ENCODE measurements around the gene FARP1. TPM values are rescaled to one million over a fixed set of nuclear protein-coding genes. Genes with fewer than 3 reads are reported as not detected.

The FARP1 gene
- total RNA-seq, 1 donor from 2014 or later = 278 TPM

DNA sequence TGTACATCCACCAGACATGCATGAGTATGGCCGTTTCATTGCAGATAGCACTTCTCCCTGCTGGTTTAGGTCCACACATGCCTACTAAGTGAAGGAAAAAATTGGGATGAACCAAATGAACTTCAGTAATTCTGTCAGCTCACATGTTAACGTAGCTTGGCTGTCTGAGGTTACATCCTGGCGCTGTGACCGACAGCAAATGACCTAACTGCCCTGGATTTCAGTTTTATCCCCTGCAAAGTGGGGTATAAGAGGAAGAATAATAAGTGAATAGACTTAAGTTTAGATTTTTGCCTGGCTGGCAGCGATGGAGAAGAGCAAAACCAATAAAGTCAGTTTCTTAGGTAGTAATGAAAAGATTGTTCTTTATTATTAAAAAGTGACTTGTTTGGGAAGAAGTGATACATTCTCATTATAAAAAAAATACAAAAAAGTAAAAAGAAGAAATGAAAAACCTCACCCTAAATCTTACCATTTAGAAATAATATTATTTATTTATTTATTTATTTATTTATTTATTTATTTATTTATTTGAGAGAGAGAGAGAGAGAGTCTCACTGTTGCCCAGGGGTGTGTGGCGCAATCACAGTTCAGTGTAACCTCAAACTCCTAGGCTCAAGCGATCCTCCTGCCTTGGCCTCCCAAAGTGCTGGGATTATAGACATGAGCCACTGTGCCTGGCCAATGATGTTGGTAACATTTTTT, 38.4 kb downstream of the FARP1 start:
- no peak for DNase-seq (ENCODE audit: low spot score, unreplicated experiment)
- Mint-ChIP-seq H3K4me1 (ENCODE audit: low read depth) (peaks cover 11% of the 10 kb centered on the region), H3K36me3 (ENCODE audit: insufficient read depth) (peaks cover 24% of the 10 kb centered on the region), H3K27ac (peak overlapping the region; percentile 30), H3K4me3 (ENCODE audit: low read depth) (no peak overlapping the region), H3K9me3 (ENCODE audit: low read depth) (peaks cover under 1% of the 10 kb centered on the region), H3K27me3 (no peaks in the 10 kb centered on the region)
- no peak for TF ChIP-seq CTCF (IDR thresholded peaks at IDR 0.05; ENCODE audit: unreplicated experiment)

DNA sequence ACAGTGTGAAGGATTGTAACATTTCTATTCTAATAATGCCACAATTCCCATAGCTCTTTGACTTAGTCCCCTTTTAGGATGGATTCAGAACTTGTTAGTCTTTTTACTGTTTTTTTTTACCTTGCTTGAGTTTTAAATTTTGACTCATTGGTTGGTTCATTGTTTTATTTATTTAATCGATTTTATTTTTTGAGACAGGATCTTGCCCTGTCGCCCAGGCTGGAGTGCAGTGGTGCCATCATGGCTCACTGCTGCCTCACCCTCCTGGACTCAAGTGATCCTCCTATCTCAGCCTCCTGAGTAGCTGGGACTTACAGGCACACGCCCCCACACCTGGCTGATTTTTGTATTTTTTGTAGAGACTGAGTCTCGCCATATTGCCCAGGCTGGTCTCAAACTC, 39.3 kb downstream of the FARP1 start:
- no peak for DNase-seq (ENCODE audit: low spot score, unreplicated experiment)
- Mint-ChIP-seq H3K36me3 (ENCODE audit: insufficient read depth) (peaks cover 20% of the 10 kb centered on the region), H3K4me1 (ENCODE audit: low read depth) (peaks cover 13% of the 10 kb centered on the region), H3K4me3 (ENCODE audit: low read depth) (no peak overlapping the region), H3K27ac (no peak overlapping the region), H3K9me3 (ENCODE audit: low read depth) (peaks cover 3% of the 10 kb centered on the region), H3K27me3 (no peaks in the 10 kb centered on the region)
- TF ChIP-seq CTCF (IDR thresholded peaks at IDR 0.05; ENCODE audit: unreplicated experiment) = no peak

DNA sequence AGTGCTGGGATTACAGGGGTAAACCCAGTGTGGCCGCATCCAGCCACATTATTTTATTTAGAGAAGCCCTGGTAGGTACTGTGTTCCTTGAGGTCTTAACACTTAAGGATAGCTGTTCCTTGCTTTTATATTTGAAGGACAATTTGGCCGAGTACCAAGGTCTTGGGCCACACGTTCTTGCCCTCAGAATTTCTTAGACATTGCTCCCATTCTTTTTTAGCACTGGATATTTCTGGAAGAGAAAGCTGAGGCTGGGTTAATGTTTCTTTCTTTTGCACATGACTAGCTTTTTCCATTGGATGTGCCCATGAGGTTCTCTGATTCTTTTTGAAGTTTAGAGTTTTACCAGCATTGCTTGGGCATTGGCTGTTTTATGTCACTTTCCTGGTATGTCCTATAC, 39.7 kb downstream of the FARP1 start:
- Mint-ChIP-seq H3K4me1 (ENCODE audit: low read depth) (peaks cover 17% of the 10 kb centered on the region), H3K4me3 (ENCODE audit: low read depth) (no peak overlapping the region)

GRCh38 chr13:98184792-98185191, 41.9 kb downstream of the FARP1 start:
- H3K27ac Mint-ChIP-seq = no peak overlapping the region
- no peaks in the 10 kb centered on the region for H3K27me3 Mint-ChIP-seq

More for the DNA sequence above, 39.7 kb downstream of the FARP1 start:
- DNase-seq (ENCODE audit: low spot score, unreplicated experiment) = no peak
- Mint-ChIP-seq H3K27me3 (no peaks in the 10 kb centered on the region), H3K9me3 (ENCODE audit: low read depth) (peaks cover 3% of the 10 kb centered on the region), H3K27ac (no peak overlapping the region), H3K36me3 (ENCODE audit: insufficient read depth) (peaks cover 19% of the 10 kb centered on the region)
- no peak for TF ChIP-seq CTCF (IDR thresholded peaks at IDR 0.05; ENCODE audit: unreplicated experiment)

More at GRCh38 chr13:98184792-98185191, 41.9 kb downstream of the FARP1 start:
- H3K4me3 Mint-ChIP-seq (ENCODE audit: low read depth) = no peak overlapping the region
- H3K9me3 Mint-ChIP-seq (ENCODE audit: low read depth) = peaks cover 3% of the 10 kb centered on the region
- H3K4me1 Mint-ChIP-seq (ENCODE audit: low read depth) = peaks cover 18% of the 10 kb centered on the region
- TF ChIP-seq CTCF (IDR thresholded peaks at IDR 0.05; ENCODE audit: unreplicated experiment) = no peak
- peaks cover 6% of the 10 kb centered on the region for H3K36me3 Mint-ChIP-seq (ENCODE audit: insufficient read depth)
- DNase-seq (ENCODE audit: low spot score, unreplicated experiment) = no peak
